K562 (cell line): Measurements from ENCODE around the gene CNOT10.
"Not testable (repeated sequence)": the region's sequence is repeated elsewhere in the genome, so short reads cannot be mapped to it uniquely, and the experiment has no call there.

Experiments used
- CTCF ChIP-seq, 3 experiments: IDR thresholded peaks in 2 of 3; conservative IDR thresholded peaks in 1 of 3; 2 replicates each; pipeline ENCODE4 v1.5.1; 2011 to 2012; ENCODE audit warnings: low read length in 3 of 3, mild to moderate bottlenecking in 3 of 3, control low read depth in 2 of 3, improper control_type of control experiment in 1 of 3, inconsistent platforms in 1 of 3, low read depth in 1 of 3, mixed read lengths in 1 of 3, moderate library complexity in 1 of 3; ENCODE audit not compliant: insufficient read depth in 2 of 3
- HMGN3 ChIP-seq: IDR thresholded peaks from 2 replicates; pipeline ENCODE4 v1.6.1; 2011; ENCODE audit warnings: borderline replicate concordance, low read depth, mild to moderate bottlenecking, mixed read lengths, low read length; ENCODE audit not compliant: insufficient read length; ENCODE audit errors: extremely low read depth
- TAF15 ChIP-seq: fragments of 200-400 bp; formaldehyde crosslinking; IDR thresholded peaks from 2 replicates; pipeline ENCODE4 v1.6.1; 2017; ENCODE audit warnings: mild to moderate bottlenecking, low read depth, low read length, moderate library complexity
- ZC3H11A ChIP-seq: IDR thresholded peaks from 2 replicates; pipeline ENCODE4 v1.6.1; 2012; ENCODE audit warnings: low read depth, low read length, improper control_type of control experiment
- ZNF146 ChIP-seq: IDR thresholded peaks from one replicate; pipeline ENCODE4 v1.6.1; 2018; ENCODE audit warnings: missing compliant biosample characterization; ENCODE audit not compliant: unreplicated experiment

- not testable (repeated sequence) for TF ChIP-seq ZC3H11A; TAF15; CTCF (IDR thresholded peaks at IDR 0.05 in 2 of 3, conservative IDR thresholded peaks at IDR 0.05 in 1 of 3; ENCODE audit: insufficient read depth in 2 of 3, low read depth in 1 of 3, low read length in 3 of 3); HMGN3; ZNF146 (CRISPR knock-in tag)
Measured at GRCh38 chr3:32673730-32674129, 11.3 kb upstream of the CNOT10 start.
